HL-60/S4 (cell line): Measurements from ENCODE around the gene C1orf159.
"Not testable (repeated sequence)": the region's sequence is repeated elsewhere in the genome, so short reads cannot be mapped to it uniquely, and the experiment has no call there.

Experiments
- in situ Hi-C: fragments of 300-500 bp; cut with MboI; formaldehyde crosslinking; loops from 2 replicates; pipeline ENCODE4 v1.14.3; 2022; ENCODE audit warnings: low sequenced_read_pairs

Gene C1orf159

GRCh38 chr1:1058088-1058905 is 57.6 kb downstream of the C1orf159 start:
- in situ Hi-C loops = no loop called here

DNA sequence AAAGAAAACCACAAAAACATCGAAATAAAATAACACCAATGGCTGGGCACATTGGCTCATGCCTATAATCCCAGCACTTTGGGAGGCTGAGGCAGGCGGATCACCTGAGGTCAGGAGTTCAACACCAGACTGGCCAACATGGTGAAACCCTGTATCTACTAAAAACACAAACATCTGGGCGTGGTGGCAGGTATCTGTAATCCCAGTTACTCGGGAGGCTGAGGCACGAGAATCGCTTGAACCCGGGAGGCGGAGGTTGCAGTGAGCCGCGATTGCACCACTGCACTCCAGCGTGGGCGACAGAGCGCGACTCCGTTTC is 58.2 kb downstream of the C1orf159 start:
- in situ Hi-C loops = not testable (repeated sequence)

DNA sequence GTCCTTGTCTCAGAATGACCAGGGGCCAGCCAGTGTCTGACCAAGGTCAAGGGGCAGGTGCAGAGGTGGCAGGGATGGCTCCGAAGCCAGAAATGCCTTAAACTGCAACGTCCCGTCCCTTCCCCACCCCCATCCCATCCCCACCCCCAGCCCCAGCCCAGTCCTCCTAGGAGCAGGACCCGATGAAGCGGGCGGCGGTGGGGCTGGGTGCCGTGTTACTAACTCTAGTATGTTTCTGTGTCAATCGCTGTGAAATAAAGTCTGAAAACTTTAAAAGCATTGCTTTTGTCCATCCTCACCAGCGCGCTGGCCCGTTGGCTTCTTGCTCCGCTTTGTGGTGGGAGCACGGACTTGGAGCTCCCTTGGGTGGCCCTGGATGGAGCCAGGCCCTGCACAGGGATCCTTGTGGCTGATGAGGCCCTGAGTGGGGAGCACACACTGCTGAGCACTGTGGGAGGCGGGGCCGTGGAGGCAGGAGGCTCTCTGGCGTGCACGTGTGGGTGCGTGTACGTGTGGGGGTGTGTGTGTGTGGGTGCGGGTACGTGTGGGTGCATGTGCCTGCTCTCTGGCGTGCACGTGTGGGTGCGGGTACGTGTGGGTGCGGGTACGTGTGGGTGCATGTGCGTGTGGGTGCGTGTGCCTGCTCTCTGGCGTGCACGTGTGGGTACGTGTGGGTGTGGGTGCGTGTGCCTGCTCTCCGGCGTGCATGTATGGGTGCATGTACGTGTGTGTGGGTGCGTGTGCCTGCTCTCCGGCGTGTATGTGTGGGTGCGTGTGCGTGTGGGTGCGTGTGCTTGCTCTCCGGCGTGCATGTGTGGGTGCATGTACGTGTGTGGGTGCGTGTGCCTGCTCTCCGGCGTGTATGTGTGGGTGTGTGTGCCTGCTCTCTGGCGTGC is 59.8 kb downstream of the C1orf159 start:
- in situ Hi-C loops = no loop called here

GRCh38 chr1:1054971-1055370 is 60.9 kb downstream of the C1orf159 start:
- in situ Hi-C loops = no loop called here

DNA sequence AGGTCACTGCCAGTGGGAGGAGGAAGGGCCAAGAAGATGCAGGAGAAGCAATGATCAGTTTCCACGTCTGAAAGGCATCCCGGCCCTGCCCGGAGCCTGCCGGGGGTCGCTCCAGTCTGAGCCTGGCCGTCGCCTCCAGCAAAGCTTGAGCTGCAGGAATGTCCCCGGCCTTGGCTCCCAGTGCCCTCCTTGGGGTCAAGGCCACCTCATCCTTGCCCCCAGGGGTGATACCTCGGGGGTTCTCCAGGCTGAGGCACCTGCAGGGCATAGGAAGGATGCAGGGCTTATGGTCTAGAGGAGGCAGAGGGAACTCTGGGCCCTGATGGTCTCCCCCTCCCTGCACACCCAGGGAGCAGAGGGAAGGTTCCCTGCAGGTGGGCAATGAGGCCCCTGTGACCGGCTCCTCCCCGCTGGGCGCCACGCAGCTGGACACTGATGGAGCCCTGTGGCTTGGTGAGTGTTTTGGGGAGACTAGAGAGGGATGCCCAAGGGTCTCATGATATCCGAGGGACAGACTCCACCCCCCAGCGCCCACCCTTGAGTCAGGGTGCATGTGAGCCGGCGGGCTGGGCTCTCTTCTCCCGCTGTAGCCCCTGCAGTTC is 61.7 kb downstream of the C1orf159 start:
- in situ Hi-C loops = no loop called here

GRCh38 chr1:1053682-1054081 is 62.2 kb downstream of the C1orf159 start:
- in situ Hi-C loops = no loop called here

GRCh38 chr1:1053022-1053421 is 62.9 kb downstream of the C1orf159 start:
- in situ Hi-C loops = no loop called here

- in situ Hi-C loops = no loop called here
These were observed 63.7 kb downstream of the C1orf159 start for GRCh38 chr1:1052003-1052840.

DNA sequence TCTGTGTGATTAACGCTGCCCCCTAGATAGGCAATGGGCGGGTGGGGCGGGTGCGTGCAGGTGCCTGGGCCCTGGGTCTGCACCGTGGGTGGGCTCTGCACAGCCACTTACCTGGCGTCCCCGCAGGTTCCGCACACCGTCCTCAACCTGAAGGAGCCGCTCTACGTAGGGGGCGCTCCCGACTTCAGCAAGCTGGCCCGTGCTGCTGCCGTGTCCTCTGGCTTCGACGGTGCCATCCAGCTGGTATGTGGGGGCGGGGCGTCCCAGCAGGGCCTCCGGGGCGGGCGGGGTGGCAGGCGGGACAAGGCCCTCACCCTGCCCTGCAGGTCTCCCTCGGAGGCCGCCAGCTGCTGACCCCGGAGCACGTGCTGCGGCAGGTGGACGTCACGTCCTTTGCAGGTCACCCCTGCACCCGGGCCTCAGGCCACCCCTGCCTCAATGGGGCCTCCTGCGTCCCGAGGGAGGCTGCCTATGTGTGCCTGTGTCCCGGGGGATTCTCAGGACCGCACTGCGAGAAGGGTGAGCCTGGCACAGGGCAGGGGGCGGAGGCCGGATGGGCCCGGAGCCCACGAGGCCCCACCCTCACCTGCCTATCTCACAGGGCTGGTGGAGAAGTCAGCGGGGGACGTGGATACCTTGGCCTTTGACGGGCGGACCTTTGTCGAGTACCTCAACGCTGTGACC is 64.6 kb downstream of the C1orf159 start:
- in situ Hi-C loops = no loop called here

DNA sequence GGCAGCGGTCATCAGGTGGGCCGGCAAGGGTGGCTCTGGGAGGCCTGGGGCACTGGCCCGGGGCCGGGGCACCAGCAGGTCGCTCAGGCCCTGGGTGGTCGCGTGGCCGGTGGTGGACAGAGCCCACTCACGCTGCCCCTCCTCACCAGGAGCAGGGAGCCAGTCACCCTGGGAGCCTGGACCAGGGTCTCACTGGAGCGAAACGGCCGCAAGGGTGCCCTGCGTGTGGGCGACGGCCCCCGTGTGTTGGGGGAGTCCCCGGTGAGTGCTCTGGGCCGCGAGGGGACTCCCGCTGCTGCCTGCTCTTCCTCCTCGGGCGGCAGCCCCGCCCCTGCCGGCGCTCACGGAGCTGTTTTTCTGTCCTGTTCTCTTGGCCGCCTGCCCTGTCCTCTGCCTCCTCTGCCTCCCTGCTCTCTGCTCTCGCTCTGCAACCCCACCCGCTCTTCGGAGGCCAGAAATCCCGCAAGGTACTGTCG is 65.3 kb downstream of the C1orf159 start:
- in situ Hi-C loops = no loop called here

- in situ Hi-C loops = no loop called here
These were observed 66.3 kb downstream of the C1orf159 start for GRCh38 chr1:1049318-1050165.

GRCh38 chr1:1048765-1049164 is 67.1 kb downstream of the C1orf159 start:
- in situ Hi-C loops = no loop called here

- in situ Hi-C loops = no loop called here
These were observed 67.9 kb downstream of the C1orf159 start for GRCh38 chr1:1047963-1048362.

DNA sequence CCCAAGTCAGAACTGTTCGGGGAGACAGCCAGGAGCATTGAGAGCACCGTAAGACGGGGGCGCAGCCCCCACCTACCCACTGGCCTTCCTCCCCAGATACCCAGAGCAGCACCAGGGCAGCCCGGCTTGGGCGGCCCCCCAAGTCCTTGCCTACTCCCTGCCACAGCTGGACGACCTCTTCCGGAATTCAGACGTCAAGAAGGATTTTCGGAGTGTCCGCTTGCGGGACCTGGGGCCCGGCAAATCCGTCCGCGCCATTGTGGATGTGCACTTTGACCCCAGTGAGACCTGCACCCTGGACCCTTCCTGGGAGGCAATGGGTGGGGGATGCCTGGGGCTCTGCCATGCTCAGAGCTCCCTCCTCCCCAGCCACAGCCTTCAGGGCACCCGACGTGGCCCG is 68.5 kb downstream of the C1orf159 start:
- in situ Hi-C loops = no loop called here

GRCh38 chr1:1046767-1047166 is 69.1 kb downstream of the C1orf159 start:
- in situ Hi-C loops = no loop called here

DNA sequence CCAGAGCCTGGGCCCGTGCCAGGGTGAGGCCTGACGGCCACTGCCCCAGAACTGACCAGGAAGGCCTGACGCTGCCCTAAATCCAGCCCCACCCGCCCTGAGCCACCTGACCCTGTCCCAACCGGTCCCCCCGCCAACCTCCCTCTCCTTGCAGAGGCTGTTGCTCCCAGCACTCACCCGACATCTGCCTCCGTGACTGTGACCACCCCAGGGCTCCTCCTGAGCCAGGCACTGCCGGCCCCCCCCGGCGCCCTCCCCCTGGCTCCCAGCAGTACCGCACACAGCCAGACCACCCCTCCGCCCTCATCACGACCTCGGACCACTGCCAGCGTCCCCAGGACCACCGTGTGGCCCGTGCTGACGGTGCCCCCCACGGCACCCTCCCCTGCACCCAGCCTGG is 69.6 kb downstream of the C1orf159 start:
- in situ Hi-C loops = no loop called here

DNA sequence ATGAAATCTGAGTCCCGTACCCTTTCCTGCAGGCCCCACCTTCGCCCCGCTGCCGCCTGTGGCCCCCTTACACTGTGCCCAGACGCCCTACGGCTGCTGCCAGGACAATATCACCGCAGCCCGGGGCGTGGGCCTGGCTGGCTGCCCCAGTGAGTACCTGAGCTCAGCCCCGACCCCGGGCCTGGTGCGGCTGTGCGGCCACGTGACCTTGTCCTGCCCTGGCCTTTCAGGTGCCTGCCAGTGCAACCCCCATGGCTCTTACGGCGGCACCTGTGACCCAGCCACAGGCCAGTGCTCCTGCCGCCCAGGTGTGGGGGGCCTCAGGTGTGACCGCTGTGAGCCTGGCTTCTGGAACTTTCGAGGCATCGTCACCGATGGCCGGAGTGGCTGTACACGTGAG is 70.8 kb downstream of the C1orf159 start:
- in situ Hi-C loops = no loop called here

GRCh38 chr1:1044455-1045078 is 71.3 kb downstream of the C1orf159 start:
- in situ Hi-C loops = no loop called here

GRCh38 chr1:1043921-1044320 is 72.0 kb downstream of the C1orf159 start:
- in situ Hi-C loops = no loop called here
